Measurements from ENCODE around the gene EXOC3L4. TPM values are rescaled to one million over a fixed set of nuclear protein-coding genes. Genes with fewer than 3 reads are reported as not detected.

The EXOC3L4 gene
- total RNA-seq, 1 donor from 2014 or later, result not detected

- H3K36me3 ChIP-seq (ENCODE audit: insufficient read depth, low read length), result no peaks in the 10 kb centered on the region
- DNase-seq (ENCODE audit: low read depth), result peak; percentile 80
- Mint-ChIP-seq H3K36me3 (ENCODE audit: low read depth, unreplicated experiment) (peaks cover 20% of the 10 kb centered on the region), H3K9me3 (ENCODE audit: unreplicated experiment) (no peaks in the 10 kb centered on the region), H3K4me3 (ENCODE audit: unreplicated experiment) (no peak overlapping the region), H3K4me1 (ENCODE audit: low read depth, unreplicated experiment) (peaks cover 15% of the 10 kb centered on the region), H3K27ac (ENCODE audit: unreplicated experiment) (no peak overlapping the region), H3K27me3 (ENCODE audit: low read depth, unreplicated experiment) (peaks cover 20% of the 10 kb centered on the region)
- peaks cover 45% of the 10 kb centered on the region for H4K20me1 ChIP-seq (ENCODE audit: insufficient read depth, low read length)
- TF ChIP-seq EZH2 (IDR thresholded peaks at IDR 0.05; ENCODE audit: insufficient read depth, low read length) (no peak), CTCF (IDR thresholded peaks at IDR 0.05; ENCODE audit: insufficient read depth, low read depth, low read length) (no peak)
- H3K27ac ChIP-seq (ENCODE audit: low read depth, low read length), result no peak overlapping the region
- peak overlapping the region; percentile 66 for H3K4me2 ChIP-seq (ENCODE audit: low read length)
- no peak for FAIRE-seq
- no peak overlapping the region for H3K4me3 ChIP-seq (ENCODE audit: insufficient read depth, low read depth, low read length)
- no peak overlapping the region for H2AFZ ChIP-seq (ENCODE audit: low read depth, low read length)
- no peak overlapping the region for H3K9ac ChIP-seq (ENCODE audit: low read length)
- no peaks in the 10 kb centered on the region for H3K9me3 ChIP-seq (ENCODE audit: insufficient read depth, low read depth, low read length)
- no peaks in the 10 kb centered on the region for H3K27me3 ChIP-seq (ENCODE audit: insufficient read depth, low read length)
- H3K79me2 ChIP-seq (ENCODE audit: insufficient read depth, low read length), result no peaks in the 10 kb centered on the region
- peaks cover 17% of the 10 kb centered on the region for H3K4me1 ChIP-seq (ENCODE audit: insufficient read depth, low read length)
Observed at GRCh38 chr14:103130965-103131364, 36.4 kb downstream of the EXOC3L4 start.

GRCh38 chr14:103131580-103131979 is 37.1 kb downstream of the EXOC3L4 start:
- Mint-ChIP-seq H3K4me1 (ENCODE audit: low read depth, unreplicated experiment) (peaks cover 18% of the 10 kb centered on the region), H3K27ac (ENCODE audit: unreplicated experiment) (no peak overlapping the region), H3K27me3 (ENCODE audit: low read depth, unreplicated experiment) (peaks cover 16% of the 10 kb centered on the region), H3K36me3 (ENCODE audit: low read depth, unreplicated experiment) (peaks cover 20% of the 10 kb centered on the region), H3K4me3 (ENCODE audit: unreplicated experiment) (no peak overlapping the region), H3K9me3 (ENCODE audit: unreplicated experiment) (no peaks in the 10 kb centered on the region)
- peaks cover 39% of the 10 kb centered on the region for H4K20me1 ChIP-seq (ENCODE audit: insufficient read depth, low read length)
- no peak for TF ChIP-seq CTCF (IDR thresholded peaks at IDR 0.05; ENCODE audit: insufficient read depth, low read depth, low read length)
- no peak for TF ChIP-seq EZH2 (IDR thresholded peaks at IDR 0.05; ENCODE audit: insufficient read depth, low read length)
- no peak for DNase-seq (ENCODE audit: low read depth)
- no peaks in the 10 kb centered on the region for H3K27me3 ChIP-seq (ENCODE audit: insufficient read depth, low read length)
- FAIRE-seq, result no peak
- H3K4me3 ChIP-seq (ENCODE audit: insufficient read depth, low read depth, low read length), result no peak overlapping the region
- H3K4me1 ChIP-seq (ENCODE audit: insufficient read depth, low read length), result peaks cover 19% of the 10 kb centered on the region
- no peak overlapping the region for H3K4me2 ChIP-seq (ENCODE audit: low read length)
- no peaks in the 10 kb centered on the region for H3K79me2 ChIP-seq (ENCODE audit: insufficient read depth, low read length)
- H2AFZ ChIP-seq (ENCODE audit: low read depth, low read length), result no peak overlapping the region
- no peak overlapping the region for H3K9ac ChIP-seq (ENCODE audit: low read length)
- H3K9me3 ChIP-seq (ENCODE audit: insufficient read depth, low read depth, low read length), result no peaks in the 10 kb centered on the region
- H3K27ac ChIP-seq (ENCODE audit: low read depth, low read length), result no peak overlapping the region
- H3K36me3 ChIP-seq (ENCODE audit: insufficient read depth, low read length), result no peaks in the 10 kb centered on the region

- H3K4me1 ChIP-seq (ENCODE audit: insufficient read depth, low read length), result peaks cover 25% of the 10 kb centered on the region
- H3K4me3 Mint-ChIP-seq (ENCODE audit: unreplicated experiment), result no peak overlapping the region
- no peak for DNase-seq (ENCODE audit: low read depth)
Observed at GRCh38 chr14:103132381-103133209, 38.1 kb downstream of the EXOC3L4 start.

More at GRCh38 chr14:103132381-103133209, 38.1 kb downstream of the EXOC3L4 start:
- Mint-ChIP-seq H3K27ac (ENCODE audit: unreplicated experiment) (no peak overlapping the region), H3K9me3 (ENCODE audit: unreplicated experiment) (no peaks in the 10 kb centered on the region), H3K4me1 (ENCODE audit: low read depth, unreplicated experiment) (peaks cover 26% of the 10 kb centered on the region), H3K27me3 (ENCODE audit: low read depth, unreplicated experiment) (peaks cover 15% of the 10 kb centered on the region), H3K36me3 (ENCODE audit: low read depth, unreplicated experiment) (peaks cover 20% of the 10 kb centered on the region)
- no peaks in the 10 kb centered on the region for H3K9me3 ChIP-seq (ENCODE audit: insufficient read depth, low read depth, low read length)
- TF ChIP-seq CTCF (IDR thresholded peaks at IDR 0.05; ENCODE audit: insufficient read depth, low read depth, low read length) (no peak), EZH2 (IDR thresholded peaks at IDR 0.05; ENCODE audit: insufficient read depth, low read length) (no peak)
- H3K27me3 ChIP-seq (ENCODE audit: insufficient read depth, low read length), result no peaks in the 10 kb centered on the region
- H2AFZ ChIP-seq (ENCODE audit: low read depth, low read length), result no peak overlapping the region
- no peak overlapping the region for H3K27ac ChIP-seq (ENCODE audit: low read depth, low read length)
- no peak overlapping the region for H3K4me3 ChIP-seq (ENCODE audit: insufficient read depth, low read depth, low read length)
- no peak overlapping the region for H3K4me2 ChIP-seq (ENCODE audit: low read length)
- H3K36me3 ChIP-seq (ENCODE audit: insufficient read depth, low read length), result no peaks in the 10 kb centered on the region
- peaks cover 38% of the 10 kb centered on the region for H4K20me1 ChIP-seq (ENCODE audit: insufficient read depth, low read length)
- no peak for FAIRE-seq
- peak overlapping the region; percentile 35 for H3K9ac ChIP-seq (ENCODE audit: low read length)
- H3K79me2 ChIP-seq (ENCODE audit: insufficient read depth, low read length), result no peaks in the 10 kb centered on the region

Measured in astrocyte (in vitro differentiated cells and primary cell).